HG02610 (cell line): Measurements from ENCODE around the gene SGSM1.
"Not testable (repeated sequence)": the region's sequence is repeated elsewhere in the genome, so short reads cannot be mapped to it uniquely, and the experiment has no call there.

Experiments used
- ATAC-seq: cut with Tn5 transposase; IDR thresholded peaks from one replicate; pipeline ENCODE4 v1.9.1; 2021; ENCODE audit warnings: mild to moderate bottlenecking, moderate library complexity; ENCODE audit not compliant: unreplicated experiment

SGSM1 gene

DNA sequence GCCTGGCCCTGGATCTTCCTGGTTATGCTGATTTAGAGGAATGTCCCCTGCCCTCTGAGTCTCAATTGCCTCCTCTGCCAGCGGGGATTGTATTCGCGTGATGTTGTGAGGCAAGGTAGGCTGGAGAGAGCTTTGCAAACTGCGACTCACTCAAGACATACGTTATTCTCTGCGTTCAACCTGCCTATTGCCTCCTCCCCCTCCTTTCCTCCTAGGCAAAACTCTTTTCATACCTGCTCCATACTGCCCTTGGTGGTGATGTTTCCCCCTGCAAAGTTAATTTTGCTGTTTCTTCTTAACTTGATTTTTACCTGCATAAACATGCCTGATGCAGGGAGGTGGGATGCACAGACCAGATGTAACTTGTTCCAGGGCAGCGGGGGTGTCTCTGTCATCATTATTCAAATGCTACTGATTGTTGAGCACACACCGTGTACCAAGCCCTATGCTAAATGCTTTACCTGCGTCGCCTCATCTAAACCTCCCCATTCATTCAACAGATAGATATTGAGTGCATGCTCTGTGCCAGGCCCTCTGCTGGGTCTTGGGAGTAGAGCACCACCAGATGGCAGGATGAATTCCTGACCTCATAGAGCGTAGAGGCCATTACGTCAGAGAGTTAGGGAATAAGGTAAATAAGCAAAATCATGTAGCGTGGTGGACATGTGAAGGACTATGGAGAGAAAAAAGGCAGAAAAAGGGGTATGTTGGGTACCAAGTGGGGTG lies 29.0 kb downstream of the SGSM1 start:
- ATAC-seq: no peak

DNA sequence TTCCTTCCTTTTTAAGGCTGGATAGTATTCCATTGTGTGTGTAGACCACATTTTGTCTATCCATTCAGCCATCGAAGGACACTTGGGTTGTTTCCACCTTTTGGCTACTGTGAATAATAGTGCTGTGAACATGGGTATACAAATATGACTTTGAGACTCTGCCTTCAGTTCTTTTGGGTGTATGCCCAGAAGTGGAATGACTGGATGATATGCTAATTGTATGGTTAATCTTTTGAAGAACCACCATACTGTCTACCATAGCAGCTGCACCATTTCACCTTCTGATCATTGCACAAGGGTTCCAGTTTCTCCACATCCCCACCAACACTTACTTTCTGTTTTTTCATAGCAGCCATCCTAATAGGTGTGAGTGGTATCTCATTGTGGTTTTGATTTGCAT lies 30.3 kb downstream of the SGSM1 start:
- no peak for ATAC-seq

DNA sequence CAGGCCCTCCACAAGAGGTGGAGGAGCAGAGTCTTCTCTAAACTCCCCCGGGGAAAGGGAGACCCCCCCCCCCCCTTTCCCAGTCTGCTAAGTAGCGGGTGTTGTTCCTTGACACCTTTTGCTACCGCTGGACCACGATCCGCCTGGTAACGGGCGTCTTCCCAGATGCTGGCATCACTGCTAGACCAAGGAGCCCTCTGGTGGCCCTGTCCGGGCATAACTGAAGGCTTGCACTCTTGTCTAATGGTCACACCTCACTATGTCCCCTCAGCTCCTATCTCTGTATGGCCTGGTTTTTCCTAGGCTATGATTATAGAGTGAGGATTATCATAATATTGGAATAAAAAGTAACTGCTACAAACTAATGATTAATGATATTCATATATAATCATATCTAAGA lies 31.5 kb downstream of the SGSM1 start:
- ATAC-seq: not testable (repeated sequence)

DNA sequence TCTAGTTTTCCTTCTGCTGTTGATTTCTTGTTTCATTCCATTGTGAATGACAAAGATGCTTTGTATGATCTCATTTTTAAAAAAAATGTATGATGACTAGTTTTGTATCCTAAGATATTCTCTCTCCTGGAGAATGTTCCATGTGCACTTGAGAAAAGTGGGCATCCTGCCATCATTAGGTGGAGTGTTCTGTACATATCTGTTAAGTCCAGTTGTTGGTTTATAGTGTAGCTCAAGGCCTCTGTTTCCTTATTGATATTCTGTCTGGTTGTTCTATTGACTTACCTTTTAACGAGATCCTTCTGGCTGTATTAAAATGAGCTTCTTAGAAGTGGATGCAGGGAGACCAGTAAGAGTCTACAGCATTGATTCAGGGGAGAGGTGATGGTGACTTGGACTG lies 35.2 kb downstream of the SGSM1 start:
- ATAC-seq: no peak

DNA sequence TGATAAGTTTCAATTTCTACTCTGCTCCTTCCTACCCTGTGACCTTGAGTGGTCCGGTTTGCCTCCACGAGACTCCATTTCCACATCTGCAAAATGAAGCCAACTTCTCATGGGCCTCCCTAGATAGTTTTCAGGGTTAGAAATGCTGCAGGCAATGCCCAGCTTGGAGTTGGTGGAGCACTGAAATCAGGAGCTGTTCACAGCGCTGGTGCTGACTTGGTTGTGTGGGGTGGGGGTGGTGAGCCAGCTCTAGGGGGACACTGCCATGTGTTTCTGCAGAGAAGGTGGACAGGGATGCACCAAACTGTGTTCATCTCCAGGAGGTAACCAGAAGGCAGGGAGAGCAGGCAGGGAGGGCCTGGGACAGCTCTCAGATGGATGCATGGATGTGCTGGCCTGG lies 37.0 kb downstream of the SGSM1 start:
- no peak for ATAC-seq

DNA sequence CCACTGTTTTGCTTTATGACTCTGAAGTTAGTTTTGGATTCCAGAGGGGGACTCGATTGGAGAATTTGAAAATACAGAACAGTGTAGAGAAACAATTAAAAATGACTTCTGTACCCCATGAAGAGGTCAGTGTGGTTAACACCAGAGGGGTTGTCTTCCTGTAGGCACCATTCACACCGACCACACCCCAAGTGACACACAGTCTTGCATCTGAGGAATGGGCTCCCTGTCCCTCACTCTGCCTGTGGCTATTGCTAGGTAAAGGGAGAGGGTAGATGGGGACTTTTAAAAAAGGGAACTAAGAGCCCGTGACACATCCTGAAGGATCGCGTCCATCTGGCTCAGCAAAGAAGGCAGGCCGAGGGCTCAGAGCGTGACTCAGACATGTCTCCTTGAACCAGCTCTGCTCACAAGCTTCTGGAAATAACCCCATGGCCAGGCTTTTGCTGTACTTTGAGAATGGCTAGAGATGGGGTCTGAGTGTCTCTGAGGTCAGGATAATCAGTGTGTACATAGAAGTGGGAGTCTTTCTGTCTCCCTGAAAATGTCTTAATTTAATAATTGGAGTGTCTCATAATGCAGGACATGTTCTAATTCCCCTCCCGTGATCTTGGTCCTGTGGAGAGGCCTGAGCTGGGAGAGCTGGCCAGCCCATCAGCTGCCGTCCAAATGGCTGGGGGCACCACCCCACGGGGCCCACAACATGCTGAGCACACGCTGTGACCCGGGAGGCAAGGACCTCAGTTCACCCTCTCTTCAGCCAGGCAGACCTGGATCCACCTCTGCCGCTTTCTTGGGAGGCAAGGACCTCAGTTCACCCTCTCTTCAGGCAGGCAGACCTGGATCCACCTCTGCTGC lies 39.3 kb downstream of the SGSM1 start:
- ATAC-seq: no peak

DNA sequence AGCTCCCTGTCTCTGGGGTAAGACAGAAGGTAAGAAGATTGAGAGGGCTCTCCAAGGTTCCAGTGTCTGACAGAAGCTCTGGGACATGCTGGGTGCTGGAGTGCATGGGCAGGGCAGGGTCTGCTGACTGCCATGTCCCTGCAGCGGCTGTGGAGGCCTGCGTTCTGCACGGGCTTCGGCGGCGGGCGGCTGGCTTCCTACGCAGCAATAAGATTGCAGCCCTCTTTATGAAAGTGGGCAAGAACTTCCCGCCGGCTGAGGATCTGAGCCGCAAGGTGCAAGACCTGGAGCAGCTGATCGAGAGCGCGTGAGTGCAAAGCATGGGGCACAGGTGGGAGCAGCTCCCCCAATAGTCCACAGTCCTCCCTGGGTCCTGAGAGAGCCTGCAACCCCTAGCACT lies 41.5 kb downstream of the SGSM1 start:
- no peak for ATAC-seq

DNA sequence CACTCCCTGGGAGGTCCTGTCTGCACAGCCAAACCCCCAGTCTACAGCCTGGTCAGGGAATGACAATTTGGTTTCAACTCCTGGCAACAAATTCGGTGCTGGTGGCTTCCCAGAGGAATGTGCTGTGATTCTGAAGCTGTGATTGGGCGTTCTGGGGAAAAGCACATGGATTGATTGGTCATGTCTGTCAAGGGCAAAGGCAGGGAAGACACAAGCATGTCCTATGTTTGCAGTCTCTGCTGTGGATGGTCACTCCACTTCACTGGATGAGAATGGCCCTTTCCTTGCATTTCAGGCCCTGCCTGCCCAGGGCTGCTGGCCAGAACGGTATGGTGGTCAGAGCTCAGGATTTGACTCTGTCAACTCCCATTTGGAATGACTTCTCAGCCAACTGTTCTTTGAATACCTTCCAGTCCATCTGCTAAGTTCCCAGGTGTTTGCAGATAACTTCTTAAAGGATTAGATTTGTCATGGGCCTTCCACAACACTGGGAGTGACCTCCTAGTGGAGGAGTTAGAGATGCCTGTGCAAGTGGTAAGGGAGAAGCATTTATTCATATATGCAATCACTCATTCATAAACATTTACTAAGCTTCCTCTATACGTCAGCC lies 42.7 kb downstream of the SGSM1 start:
- ATAC-seq: no peak

DNA sequence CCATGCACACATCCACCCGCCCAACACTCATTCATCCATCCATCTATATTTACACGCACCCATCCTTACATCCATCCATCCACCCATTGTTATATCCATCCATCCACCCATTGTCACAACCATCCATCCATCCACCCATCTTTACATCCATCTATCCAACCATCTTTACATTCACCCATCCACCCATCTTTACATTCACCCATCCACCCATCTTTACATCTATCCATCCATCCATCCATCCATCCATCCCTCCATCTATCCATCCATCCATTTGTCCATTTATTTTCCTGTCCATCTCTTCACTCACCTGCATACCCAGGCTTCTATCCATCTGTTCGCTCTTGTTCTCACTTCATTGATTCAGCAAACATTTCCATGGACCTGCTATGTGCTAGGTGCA lies 49.8 kb downstream of the SGSM1 start:
- no peak for ATAC-seq

DNA sequence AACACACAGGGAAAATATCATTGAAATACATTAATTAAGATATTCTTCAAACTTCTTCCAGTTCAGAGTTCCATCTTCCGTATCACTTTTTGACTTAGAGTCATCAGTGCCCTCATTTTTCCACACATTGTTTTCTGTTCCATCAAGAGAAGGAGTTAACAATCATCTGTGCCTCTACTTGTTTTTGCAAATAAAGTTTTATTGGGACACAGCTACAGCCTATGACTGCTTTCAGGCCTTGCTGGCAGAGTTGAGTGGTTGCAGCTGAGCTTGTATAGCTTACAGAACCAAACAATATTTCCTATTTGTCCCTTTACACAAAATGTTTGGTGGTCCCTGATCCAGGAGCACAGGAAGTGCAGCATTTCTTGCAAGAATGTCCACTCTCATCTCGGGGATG lies 51.6 kb downstream of the SGSM1 start:
- no peak for ATAC-seq

DNA sequence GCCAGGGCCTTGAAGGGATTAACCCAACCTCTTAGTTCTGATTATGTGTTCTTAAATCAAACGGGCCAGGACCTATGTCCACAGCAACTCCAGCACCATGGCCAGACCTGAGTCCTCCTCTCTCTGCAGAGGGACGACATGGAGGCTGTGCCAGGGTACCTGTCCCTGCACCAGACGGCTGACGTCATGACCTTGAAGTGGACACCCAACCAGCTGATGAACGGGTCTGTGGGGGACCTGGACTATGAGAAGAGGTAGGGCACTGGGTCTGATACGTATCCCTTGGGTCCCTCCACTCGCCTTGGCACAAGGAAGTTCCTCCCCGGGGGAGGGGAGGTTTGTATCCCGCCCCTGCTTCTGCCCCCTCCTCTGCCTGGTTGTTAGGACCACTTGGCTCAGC lies 53.6 kb downstream of the SGSM1 start:
- ATAC-seq: no peak

DNA sequence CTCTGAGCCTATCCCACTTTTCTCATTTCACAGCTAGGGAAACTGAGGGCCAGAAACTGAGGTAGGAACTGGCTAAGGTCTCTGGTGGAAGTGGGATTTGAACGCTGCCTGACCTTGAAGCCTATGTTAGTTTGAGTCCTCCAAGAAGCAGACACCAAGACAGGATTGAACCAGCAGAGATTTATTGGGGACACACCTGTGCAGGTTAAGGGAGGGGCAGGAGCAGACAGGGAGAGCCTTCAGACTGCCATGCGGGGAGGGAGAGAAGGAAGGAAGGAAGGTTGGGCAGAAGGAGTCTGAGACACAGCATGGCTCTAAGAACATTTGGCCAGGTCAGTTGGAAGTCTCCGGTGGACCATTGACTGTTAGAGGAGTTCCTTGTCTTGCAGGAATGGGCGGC lies 59.5 kb downstream of the SGSM1 start:
- no peak for ATAC-seq

DNA sequence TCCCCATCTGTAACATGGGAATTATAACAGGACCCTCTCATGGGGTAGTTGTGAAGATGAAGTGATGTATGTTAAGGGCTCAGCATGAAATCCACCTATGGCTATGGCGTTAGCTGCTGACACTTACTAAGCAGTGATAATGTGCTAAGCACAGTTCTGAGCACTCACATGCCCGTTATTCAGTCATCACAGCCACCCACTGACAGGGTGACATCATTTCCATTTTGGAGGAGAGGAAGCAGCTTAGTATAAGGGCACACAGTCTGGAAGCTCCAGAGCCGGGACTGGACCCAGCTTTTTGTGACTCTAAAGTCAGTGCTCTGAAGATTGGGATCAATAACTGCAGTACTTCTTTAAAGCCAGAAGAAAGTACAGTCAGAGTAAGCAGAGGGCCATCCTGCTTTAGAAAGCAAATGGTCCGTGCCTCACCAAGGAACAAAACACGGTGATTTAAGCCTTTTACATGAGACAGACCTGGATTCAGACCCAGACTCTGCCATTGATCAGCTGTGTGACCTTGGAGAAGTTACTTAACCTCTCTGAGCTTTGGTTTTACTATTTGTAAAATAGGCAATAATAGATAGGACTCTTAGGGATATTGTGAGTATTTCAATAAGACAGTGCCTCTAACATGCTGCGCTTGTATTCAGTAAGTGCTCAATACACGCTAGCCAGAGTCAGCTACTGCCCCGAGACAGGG lies 61.5 kb downstream of the SGSM1 start:
- ATAC-seq: no peak

DNA sequence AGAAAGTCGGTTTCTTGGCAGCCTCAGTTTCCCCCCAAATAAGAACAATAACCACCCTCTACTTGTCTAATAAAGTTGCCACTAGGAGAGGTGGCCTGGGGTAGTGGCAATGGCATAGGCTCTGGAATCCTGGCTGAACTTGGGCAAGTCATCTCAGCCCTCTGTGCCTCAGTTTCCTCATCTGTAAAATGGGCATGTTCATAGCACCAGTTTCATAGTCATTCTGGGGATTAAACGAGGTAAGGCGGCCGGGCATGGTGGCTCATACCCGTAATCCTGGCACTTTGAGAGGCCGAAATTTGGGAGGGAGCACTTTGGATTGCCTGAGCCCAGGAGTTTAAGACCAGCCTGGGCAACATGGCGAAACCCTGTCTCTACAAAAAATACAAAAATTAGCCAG lies 63.0 kb downstream of the SGSM1 start:
- no peak for ATAC-seq

DNA sequence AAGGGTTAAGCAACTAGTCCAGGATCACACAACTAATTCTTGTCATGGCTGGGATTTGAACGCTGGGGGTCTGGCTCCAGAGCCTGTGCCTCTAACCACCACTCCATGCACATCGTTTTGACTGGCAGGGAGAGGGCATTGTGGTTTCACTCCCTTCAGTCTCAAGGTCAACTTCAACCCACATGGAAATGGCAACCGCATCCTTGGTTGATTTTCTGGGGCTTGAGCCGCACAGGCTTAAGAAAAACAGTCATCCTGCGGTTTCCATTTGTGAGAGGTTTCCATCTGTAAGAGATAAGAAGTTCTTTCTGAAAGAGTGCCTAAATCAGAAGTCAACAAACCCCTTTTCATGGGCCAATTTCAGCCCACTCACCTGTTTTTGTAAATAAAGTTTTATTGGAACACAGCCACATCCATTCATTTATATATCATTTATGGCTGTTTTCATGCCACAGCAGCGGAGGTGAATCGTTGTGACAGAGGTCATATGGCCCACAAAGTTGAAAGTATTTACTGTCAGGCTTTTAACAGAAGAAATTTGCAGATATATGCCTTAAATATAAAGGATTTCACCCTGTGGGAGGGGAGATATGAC lies 65.7 kb downstream of the SGSM1 start:
- no peak for ATAC-seq

DNA sequence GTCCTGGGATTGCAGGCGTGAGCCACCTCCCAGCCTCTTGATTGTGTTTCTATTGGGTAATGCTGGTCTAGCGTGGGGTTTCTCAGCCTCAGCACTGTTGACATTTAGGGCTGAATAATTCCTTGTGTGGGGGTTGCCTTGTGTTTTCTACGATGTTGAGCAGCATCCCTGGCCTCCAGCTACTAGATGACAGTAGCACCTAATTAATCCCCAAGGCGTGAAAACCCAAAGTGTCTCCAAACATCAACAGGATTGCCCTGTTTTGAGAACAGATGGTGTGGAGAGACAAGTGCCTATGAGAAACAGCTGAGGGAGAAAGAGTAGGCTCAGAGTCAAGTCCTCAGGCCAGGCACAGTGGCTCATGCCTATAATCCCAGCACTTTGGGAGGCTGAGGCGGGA lies 67.2 kb downstream of the SGSM1 start:
- ATAC-seq: no peak

DNA sequence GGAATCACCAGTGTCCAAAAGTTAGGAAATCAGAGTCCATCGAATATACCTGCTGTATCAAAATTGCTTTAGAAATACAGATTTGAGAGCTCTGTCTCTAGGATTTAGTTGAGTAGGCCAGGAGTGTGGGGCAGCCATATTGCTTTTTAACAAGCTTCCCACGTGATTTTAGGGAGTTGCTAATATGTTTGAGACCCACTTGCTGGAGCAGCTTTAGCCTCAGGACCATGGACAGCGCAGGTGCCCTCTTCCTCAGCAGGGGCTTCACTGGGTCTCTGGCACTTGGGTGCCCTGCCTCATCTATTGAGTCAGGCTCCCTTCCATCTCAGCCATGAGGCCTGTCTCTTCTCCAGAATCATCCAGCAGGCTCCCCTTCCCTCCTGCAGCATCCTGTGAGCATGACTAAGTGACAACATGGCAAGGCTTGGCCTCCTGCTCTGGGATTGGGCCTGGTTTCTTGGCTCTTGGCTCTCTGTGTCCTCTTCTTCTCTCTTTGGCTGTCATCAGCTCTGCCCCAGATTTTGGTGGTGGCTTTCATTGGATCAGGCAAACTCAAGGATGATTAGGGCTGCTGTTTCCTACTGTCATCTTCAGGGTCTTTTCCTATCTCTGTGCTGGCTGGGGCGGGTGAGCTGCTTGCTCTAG lies 70.0 kb downstream of the SGSM1 start:
- no peak for ATAC-seq

DNA sequence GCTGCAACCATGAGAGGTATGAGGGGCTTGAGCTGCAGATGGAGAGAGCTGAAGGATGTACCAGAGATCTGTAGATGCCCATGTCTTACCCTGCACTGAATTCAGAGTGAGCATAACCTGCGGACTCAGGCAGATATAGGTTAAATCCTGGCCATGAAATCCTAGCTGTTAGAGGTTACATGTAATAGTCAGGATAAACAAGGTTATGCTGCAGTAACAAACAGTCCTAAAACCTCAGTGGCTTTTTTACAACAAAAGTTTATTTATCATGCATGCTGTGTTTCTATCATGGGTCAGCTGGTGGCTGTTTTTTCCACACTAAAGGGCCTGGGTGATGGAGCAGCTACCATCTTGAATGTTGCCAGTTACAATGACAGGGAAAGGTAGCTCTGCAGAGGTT lies 70.7 kb downstream of the SGSM1 start:
- ATAC-seq: no peak

DNA sequence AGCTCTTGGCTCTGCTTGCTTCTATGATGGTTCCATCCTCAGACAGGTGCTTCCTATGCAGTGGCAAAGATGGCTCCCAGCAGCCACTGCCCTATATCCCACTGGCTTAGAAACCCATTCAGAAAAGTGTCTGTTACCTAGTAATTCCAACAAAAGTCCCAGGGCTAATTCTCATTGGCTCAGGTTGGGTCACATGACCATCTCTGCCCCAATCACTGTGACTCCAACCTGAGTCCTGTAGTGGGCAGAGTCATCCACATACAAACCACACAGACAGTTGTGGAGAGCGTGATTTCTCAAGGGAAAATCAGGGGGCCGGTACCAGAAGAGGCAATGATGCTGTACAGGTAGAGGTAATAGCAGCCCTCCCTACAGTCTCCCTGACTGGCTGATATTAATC lies 73.0 kb downstream of the SGSM1 start:
- no peak for ATAC-seq

DNA sequence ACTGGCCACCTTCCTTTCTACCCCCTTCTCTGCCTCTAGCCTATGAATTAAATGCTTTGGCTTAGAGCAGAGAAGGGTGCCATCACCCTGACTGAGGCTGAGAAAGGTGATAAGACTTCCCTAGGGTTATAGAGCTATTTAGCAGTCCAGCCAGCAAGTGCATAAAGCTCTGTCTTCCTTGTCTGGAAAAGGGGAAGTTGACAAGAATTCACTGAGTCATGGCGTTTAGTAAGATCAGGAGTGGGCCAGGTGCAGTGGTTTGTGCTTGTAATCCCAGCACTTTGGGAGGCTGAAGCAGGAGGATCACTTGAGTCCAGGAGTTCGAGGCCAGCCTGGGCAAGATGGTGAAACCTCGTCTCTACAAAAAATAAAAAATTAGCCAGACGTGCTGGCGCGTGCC lies 77.4 kb downstream of the SGSM1 start:
- ATAC-seq: no peak

DNA sequence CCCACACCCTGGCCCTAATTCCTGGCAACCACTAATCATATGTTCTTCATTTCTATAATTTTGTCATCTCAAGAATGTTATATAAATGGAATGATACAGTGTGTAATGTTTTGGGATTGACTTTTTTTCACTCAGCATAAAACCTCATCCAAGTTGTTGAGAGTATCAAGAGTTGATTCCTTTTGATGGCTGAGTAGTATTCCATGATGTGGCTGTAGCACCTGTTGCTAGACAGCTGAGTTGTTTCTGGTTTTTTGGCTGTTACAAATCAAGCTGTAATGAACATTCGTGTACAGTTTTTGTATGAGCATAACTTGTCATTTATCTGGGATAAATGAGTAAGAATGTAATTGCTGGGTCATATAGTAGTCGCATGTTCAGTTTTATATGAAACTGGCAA lies 81.2 kb downstream of the SGSM1 start:
- no peak for ATAC-seq
